GM21360 (cell line): ENCODE data around the gene KRTAP5-2.
A peak's percentile ranks its signal among the peaks of the same experiment; 100 is the strongest.
"Not testable (repeated sequence)": the region's sequence is repeated elsewhere in the genome, so short reads cannot be mapped to it uniquely, and the experiment has no call there.

Experiments
- ATAC-seq: cut with Tn5 transposase; IDR thresholded peaks from one replicate; pipeline ENCODE4 v1.9.1; 2021; ENCODE audit warnings: mild to moderate bottlenecking, moderate library complexity; ENCODE audit not compliant: unreplicated experiment

Gene KRTAP5-2

DNA sequence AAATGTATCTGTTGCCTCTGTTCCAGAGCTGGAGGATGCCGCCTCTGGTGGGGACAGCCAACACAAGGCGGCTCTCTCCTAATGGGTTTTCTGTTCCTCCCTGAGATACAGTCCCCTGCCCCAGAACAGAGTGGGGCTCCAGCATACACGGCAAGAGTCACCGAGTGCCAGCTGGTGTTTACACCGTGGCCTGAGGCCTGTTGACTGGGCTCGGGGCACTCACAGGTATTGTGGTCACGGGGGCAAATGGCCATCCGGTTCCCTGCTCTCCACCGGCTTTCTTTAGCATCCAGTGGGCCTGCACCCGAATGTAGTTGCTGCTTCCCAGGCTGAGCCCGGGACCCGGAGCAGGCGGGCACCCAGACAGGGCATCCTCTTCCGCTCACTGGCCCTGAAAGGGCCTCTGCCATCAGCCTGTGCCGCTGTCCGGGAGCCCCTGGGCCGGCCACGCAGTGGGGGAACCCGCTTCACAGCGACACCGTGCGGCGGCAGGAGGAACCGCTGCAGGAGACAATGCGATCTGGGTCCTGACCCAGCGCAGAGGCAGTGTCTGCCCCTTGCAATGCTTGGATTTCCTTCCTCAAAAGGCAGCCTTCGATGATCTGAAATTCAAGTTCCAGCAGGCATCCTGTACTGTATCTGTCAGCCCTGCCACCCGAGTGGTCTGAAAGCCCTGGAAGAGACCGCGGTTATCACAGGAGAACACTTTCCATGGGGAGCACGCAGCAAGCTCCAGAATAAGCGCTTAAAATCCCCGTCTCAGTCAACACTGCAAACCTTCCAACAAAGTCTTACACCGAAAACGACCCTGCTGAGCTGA lies 30.6 kb upstream of the KRTAP5-2 start:
- ATAC-seq, result no peak

DNA sequence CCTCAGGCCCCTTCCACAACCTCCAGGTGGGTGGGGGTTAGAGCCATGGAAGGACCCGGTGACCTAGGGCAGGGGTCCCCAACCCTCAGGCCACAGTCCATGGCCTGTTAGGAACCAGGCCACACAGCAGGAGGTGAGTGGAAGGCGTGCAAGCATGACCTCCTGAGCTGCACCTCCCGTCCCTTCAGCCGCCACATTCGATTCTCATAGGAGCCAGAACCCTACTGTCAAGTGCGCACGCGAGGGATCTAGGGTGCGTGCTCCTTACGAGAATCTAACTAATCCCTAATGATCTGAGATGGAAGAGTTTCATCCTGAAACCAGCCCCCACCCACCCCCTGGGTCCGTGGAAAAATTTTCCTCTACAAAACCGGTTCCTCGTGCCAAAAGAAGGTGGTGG lies 27.4 kb upstream of the KRTAP5-2 start:
- no peak for ATAC-seq

DNA sequence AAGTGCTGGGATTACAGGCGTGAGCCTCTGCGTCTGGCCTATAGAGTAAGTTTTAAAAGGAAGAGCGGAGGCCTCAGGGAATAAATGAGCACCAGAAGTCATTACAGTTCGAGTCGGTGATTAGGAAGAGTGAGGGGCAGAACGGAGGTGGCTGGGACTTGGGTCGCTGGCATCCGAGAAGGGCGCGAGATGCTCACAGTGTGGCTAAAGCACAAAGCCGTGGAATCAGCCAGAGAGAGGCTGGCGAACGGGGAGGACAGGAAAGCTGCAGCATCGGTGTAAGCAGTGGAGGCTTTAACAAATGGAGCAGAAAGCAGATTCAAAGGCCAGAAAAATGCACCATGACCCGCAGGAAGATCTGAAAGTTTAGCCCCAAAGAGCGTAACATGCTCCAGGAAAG lies 26.5 kb upstream of the KRTAP5-2 start:
- ATAC-seq, result no peak

DNA sequence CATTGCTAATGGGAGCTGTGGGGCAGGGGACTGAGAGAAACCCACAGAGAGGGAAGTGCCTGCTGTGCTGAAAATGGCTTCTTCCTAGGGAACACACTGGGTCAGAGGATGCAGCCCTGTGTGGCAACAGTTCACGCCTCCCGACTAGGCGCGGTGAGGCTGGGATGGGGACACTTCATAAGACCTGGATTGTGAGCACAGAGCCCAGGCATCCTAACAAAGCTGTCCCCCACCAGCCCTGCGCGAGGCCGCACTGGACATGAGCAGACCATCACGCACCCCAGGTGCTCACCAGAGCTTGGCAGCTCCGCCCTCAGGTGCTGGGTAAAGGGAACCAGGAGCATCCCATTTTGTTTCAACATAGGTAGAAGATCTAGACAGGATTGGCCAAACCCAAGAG lies 25.6 kb upstream of the KRTAP5-2 start:
- ATAC-seq, result no peak

DNA sequence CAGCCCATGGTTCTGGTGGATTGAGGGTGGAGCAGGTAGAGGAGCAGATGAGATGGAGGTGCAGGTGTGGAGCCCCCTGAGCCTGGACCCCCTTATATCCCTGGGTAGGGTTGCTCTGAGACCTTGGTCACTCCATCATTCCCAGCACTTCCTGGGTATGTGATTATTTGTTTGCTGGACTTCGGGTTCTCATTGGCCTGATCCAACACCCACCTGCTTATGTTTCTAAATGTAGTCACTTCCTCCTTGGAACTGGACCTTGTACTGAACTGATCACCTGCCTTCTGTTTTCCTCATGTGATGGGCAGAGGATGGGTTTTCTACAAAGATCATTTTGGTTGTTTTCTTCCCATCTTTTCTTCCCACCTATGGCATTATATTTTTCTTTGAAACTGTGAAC lies 24.0 kb upstream of the KRTAP5-2 start, which contains the start of gene KRTAP5-4:
Gene KRTAP5-4 (minus strand): TSS at position 53 of the 400 bp plus-strand sequence. CDS start 45 bp downstream, at position 8.
- no peak for ATAC-seq

DNA sequence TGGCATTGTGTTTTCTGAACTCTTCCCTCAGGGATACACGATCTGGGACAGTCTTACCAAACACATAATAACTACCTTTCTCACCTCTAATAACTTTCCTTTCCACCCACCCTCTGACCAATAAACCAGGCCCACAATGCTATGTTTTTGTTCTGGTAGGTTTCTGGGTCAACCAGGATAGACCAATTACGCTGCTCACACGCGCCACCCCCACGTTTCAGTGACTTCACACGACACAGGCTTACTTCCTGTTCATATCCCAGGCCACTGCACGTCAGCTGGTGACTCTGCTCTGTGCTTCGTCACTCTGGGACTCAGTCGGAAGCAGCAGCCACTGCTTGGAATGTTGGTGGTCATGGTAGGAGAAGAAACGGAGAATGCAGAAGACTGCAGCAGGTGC lies 21.4 kb upstream of the KRTAP5-2 start:
- ATAC-seq, result no peak

DNA sequence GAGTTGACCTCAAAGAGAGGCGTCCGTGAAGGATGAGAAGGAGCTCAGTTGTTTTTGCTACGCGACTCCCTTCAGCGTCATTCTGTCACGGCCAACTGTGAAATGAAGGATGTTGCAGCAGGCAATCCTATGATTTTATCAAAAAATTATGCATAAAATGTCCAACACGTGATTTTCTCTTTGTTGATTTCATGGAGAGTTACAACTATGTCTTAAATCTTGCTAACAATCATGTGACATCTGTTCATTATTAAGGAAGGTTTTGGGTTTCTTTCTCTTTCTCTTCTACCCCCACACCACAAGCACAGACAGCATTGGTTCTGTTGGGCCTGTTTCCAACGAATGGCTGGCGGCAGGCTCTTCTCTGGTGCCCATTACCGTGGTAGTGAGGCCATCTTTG lies 20.1 kb upstream of the KRTAP5-2 start:
- ATAC-seq, result no peak

DNA sequence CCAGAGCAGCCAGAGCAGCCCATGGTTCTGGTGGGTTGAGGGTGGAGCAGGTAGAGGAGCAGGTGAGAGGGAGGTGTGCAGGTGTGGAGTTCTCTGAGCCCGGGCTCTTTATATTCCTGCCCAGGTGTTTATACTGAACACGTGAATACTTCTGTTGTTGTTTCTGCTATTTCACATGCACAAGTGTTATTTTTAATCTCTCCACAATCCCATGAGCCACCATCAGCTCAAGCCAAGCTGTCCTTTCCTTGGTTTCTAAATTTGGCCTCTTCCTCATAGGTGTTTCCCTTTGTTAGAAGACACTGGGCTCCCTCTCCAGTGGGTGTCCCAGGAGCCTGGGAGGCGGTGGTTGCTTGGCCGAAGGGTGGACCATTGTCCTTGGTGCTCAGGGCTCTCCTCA lies 10.3 kb upstream of the KRTAP5-2 start, which contains the start of gene KRTAP5-3:
Gene KRTAP5-3 (minus strand): TSS at position 101 of the 400 bp plus-strand sequence. CDS start 78 bp downstream, at position 23.
- ATAC-seq, result no peak

DNA sequence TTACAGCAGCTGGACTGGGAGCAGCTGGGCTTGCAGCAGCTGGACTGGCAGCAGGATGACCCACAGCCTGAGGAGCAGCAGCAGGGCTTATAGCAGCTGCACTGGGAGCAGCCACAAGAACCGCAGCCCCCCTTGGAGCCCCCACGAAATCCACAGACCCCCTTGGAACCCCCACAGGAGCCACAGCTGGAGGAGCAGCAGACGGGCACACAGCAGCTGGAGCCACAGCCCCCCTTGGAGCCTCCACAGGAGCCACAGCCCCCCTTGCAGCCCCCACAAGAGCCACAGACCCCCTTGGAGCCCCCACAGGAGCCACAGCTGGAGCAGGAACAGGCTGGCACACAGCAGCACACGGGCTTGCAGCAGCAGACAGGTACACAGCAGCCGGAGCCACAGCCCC lies 9.8 kb upstream of the KRTAP5-2 start:
- not testable (repeated sequence) for ATAC-seq

DNA sequence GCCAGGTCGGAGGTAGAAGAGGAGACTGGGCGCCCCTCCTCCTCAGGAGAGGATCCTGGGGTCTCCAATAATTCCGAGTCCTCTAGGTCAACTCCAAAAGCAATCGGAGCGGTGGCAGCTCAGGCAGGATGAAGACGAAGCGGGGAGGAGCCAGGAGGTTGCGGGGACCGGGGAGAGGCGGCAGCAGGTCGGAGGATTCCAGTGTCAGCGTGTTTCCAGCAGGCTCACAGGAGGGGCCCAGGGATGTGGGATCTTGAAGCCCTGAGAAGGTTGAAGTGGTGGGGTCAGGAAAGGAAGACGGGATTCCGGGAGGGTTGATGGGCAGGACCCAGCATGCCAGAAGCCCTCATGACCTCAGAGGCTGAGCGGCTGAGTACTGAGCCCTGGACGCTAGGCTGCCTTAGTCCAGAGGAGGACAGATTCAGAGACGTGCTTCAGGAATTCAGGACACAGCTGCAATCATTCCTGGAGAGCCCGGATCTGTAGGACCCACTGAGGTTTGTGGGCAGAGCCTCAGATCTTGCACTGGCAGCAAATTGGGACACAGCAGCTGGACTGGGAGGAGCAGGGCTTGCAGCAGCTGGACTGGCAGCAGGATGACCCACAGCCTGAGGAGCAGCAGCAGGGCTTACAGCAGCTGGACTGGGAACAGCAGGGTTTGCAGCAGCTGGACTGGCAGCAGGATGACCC lies 9.2 kb upstream of the KRTAP5-2 start:
- not testable (repeated sequence) for ATAC-seq

DNA sequence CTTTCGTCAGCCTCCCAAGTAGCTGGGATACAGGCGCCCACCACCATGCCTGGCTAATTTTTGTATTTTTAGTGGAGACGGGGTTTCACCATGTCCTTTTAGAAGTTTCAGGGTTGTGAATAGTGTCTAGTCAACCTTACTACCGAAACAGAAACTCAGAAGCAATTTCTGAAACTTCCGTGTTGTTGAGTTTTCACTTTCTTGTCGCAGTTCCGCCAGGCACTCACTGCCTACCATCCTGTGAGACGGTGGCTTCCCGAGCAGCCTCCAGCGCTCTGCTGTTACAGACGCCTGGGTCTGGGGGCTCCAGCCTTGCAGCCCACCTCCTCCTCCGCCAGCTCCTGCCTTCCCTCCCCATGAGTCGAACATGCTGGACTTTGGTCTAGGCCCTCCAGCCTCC lies 7.8 kb upstream of the KRTAP5-2 start:
- ATAC-seq, result peak; percentile 84

DNA sequence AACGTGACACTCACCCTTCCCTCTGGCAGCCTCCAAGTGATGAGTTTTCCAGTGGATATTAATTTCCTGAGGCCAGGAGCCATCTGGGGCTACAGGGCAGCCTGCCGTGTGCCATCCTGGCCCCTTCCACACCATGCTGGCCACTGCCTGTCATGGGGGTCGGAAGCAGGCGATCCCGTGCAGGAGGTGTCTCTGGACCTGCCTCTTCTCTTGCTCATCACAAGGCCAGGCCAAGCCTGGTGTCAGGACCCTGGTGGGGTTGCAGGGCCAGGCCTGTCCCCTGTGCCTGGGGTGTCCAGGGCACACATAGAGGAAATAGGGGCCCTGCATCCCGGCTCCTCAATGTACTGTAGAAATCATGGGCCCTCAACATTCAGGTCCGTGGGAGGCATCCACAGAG lies 6.6 kb upstream of the KRTAP5-2 start:
- no peak for ATAC-seq

DNA sequence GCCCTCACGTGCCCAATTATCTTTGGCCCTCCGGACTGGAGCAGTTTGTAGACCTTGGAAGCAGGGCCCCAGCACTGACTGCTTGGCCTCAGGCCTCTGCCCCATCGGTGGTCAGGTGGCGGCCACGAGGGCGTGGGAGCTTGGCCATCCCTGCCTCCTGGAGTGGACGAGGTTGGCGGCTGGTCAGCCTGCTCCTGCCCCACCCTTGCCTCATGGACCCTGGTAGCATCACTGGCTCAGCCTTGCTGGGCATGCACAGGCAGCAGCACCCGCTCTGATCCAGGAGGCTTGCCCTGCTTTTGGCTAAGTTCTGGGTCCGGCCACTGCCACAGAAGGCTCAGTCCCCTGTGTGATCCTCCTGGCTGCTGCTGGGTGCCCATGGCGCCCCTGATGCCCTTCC lies 6.1 kb upstream of the KRTAP5-2 start:
- ATAC-seq, result no peak

DNA sequence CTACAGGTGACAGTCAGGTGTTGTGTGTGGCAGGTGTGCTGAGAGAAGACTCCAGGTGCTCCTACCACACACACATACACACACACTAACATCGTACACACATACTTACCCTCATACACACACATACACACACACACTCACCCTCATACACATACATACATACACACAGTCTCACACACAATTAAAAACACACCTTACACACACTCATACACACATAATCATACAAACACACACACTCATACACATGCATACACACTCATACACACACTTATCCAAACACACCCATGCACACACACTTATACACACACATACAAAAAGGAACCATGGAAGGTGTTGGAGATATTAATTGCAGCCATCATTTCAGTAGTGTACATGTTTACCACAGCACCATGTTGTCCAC lies 5.5 kb upstream of the KRTAP5-2 start:
- no peak for ATAC-seq

DNA sequence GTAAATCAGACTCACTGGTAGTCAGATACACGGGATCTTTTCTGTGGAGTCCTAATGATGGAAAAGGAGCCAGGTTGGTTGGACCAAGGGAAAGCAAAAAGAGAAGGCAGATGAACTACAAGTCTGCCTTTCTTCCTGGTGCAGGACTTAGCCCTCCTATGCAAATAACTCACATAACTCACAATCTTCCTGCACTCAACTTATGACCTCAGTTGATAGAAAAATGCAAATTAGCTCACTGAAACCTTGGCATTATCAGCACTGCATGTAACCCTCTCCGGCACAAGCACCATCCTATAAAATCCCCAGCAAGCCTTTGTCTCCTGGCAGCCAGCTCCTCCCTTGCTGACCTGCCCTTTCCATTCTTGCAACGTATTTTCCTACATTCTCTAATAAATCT lies 3.6 kb upstream of the KRTAP5-2 start:
- not testable (repeated sequence) for ATAC-seq

DNA sequence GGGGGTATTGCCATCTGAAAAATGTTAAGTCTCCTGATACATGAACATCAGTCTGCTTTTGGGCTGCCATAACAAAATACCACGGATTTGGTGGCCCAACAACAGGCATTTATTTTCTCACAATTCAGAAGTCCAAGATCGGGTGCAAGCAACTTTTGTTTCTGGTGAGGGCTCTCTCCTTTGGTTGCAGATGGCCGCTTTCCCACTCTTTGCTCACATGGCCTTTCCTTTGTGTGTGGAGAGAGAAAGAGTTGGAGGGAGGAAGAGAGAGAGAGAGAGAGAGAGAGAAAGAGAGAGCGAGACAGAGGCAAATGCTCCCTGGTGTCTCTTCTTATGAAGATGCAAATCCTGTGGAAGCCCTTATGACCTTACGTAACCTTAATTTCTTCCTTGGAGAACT lies 2.5 kb upstream of the KRTAP5-2 start:
- no peak for ATAC-seq

DNA sequence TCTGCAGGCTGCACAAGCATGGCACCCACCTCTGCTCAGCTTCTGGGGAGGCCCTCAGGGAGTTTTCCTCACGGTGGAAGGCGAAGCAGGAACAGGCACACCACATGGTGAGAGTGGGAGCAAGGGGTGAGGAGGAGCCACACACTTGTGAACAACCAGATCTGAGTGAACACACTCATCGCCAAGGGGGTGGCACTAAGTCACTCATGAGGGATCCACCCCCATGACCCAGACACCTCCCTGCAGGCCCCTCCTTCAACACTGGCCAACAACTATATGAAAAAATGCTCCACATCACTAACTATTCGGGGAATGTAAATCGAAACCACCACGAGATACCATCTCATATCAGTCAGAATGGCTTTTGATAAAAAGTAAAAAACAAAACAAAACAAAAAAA lies 722 bp upstream of the KRTAP5-2 start:
- ATAC-seq, result no peak

DNA sequence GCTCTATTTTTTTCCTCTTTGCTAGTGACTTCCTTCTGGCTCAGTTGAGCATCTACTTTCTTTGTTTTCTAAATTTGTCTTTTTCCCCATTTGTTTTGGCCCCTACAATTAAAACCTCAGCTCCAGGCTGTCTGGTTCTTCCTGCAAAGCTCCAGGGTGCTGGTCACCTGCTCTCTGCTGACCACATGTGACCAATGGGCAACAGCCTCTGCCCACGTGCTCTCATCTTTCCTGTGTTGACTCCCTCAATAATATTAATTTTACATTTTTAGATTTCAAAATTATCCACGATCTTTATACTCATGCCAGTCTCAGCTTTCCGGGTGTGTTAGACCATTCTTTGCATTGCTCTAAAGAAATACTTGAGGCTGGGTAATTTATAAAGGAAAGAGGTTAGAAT lies 312 bp upstream of the KRTAP5-2 start:
- not testable (repeated sequence) for ATAC-seq

DNA sequence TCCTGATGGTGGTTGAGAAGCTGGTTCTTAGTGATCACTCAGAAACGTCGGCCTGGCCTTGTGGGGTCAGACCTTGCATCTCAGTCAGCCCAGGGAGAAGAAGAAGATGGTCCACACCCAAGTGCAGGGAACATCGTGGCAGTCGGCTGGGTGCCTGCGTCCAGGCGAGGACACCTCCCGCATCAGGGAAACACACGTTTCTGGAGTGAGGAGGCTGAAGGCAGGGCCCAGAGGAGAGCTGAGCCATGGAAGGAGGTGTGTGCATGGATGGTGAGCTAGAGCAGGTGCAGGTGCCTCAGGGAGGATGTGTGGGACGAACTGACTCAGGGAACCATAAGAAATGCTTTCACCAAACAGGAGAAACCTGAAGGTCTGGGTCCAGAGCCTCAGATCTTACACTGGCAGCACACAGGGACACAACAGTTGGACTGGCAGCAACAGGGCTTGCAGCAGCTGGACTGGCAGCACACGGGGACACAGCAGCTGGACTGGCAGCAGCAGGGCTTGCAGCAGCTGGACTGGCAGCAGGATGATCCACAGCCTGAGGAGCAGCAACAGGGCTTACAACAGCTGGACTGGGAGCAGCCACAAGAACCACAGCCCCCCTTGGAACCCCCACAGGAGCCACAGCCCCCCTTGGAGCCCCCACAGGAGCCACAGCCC lies 632 bp downstream of the KRTAP5-2 start:
- ATAC-seq, result no peak

DNA sequence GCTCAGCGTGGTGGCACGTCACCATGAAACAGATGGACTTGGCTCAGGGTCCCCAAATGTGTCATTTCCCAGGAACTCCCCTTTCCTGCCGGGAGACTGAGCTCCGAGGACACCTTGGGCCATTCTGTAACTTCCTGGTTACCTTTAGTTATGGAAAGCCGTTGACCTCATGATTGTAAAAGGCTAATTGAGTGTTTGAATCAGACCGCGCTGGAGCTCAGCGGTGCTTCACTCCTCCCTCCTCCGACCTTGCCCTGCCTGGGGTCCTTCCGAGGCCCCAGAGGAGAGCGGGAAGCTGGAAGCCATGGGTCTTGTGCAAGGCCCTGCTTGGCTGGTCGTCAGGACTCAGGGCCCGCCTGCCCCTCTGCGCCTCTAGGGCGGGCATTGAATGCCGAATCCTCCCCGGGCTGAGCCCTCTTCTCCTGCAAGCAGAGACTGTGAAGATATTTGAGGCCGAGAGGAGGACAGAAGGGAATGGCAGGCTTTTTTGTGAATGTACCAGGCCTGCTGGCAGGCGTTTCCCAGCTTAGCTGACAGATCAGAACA lies 1.4 kb downstream of the KRTAP5-2 start:
- ATAC-seq, result not testable (repeated sequence)

DNA sequence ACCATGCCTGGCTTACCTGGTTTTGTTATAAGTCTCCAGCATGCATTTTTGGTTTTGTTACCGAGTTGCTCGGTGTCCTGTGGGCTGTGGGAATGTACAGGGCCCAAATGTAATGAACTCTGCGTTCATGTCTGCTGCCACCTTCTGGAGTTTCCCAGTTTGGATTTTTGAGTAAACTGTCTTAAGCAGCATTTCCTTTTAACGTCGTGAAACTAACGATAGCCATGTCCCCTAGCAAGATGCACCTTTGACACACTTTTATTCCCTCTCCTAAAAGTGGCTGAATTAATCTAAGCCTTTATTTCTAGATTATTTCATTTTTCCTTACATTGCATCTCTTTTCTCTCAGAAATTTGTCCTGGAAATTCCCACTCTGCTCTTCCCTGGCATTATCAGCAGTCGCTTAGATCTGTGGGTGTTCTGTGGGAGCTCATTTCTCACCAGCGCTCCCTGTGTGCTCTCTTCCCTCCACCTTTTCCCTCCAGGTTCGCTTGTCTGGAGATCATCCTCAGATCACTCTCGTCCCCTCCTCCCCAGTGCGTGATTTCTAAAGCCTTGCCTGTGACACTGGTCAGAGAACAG lies 2.0 kb downstream of the KRTAP5-2 start:
- ATAC-seq, result not testable (repeated sequence)
